DOHH2 (cell line): ENCODE data around the gene GFOD2.

Source experiments
- H3F3A ChIP-seq: fragments of 200-600 bp; sonication (generic), shearing (Covaris generic); 2 replicates; pipeline ENCODE4 v1.6.0; 2016; ENCODE audit warnings: antibody characterized with exemption, mild to moderate bottlenecking; ENCODE audit not compliant: control insufficient read depth, insufficient read depth
- H3K27ac ChIP-seq: fragments of 200-600 bp; sonication (generic); 2 replicates; pipeline ENCODE4 v1.5.1; 2014; ENCODE audit warnings: low read depth, mild to moderate bottlenecking, low read length, moderate library complexity
- H3K27me3 ChIP-seq: fragments of 200-600 bp; sonication (generic); 2 replicates; pipeline ENCODE4 v1.6.1; 2014; ENCODE audit warnings: mild to moderate bottlenecking, low read length, mixed read lengths; ENCODE audit not compliant: control insufficient read depth
- H3K36me3 ChIP-seq: fragments of 200-600 bp; sonication (generic); 2 replicates; pipeline ENCODE4 v1.6.1; 2014; ENCODE audit warnings: mild to moderate bottlenecking, low read length, moderate library complexity, mixed read lengths; ENCODE audit not compliant: control insufficient read depth
- H3K4me1 ChIP-seq: fragments of 200-600 bp; sonication (generic); 2 replicates; pipeline ENCODE4 v1.6.1; 2014; ENCODE audit warnings: mild to moderate bottlenecking, low read length, mixed read lengths; ENCODE audit not compliant: control insufficient read depth
- H3K4me2 ChIP-seq: fragments of 200-600 bp; sonication (generic); 2 replicates; pipeline ENCODE4 v1.6.0; 2014; ENCODE audit warnings: mild to moderate bottlenecking, low read length, moderate library complexity
- H3K4me3 ChIP-seq: fragments of 200-600 bp; sonication (generic); 2 replicates; pipeline ENCODE4 v1.5.1; 2014; ENCODE audit warnings: mild to moderate bottlenecking, low read length, mixed read lengths
- H3K79me2 ChIP-seq: fragments of 200-600 bp; sonication (generic); 2 replicates; pipeline ENCODE4 v1.6.1; 2014; ENCODE audit warnings: mild to moderate bottlenecking, low read length, mixed read lengths; ENCODE audit not compliant: control insufficient read depth
- H3K9me2 ChIP-seq: fragments of 200-600 bp; sonication (generic); replicated peaks from 2 replicates; pipeline ENCODE4 v1.6.1; 2014; ENCODE audit warnings: mild to moderate bottlenecking, low read length, mixed read lengths; ENCODE audit not compliant: control insufficient read depth
- H3K9me3 ChIP-seq: fragments of 200-600 bp; sonication (generic); 2 replicates; pipeline ENCODE4 v1.6.1; 2014; ENCODE audit warnings: antibody characterized with exemption, low read length, mixed read lengths; ENCODE audit not compliant: control insufficient read depth, insufficient read depth
- H4K20me1 ChIP-seq: fragments of 200-600 bp; sonication (generic); 2 replicates; pipeline ENCODE4 v1.6.0; 2014; ENCODE audit warnings: low read depth, mild to moderate bottlenecking, antibody characterized with exemption, low read length, moderate library complexity; ENCODE audit not compliant: control insufficient read depth, insufficient read depth
- CTCF ChIP-seq: fragments of 200-600 bp; sonication (generic); IDR thresholded peaks from one replicate; pipeline ENCODE4 v1.5.1; 2014; ENCODE audit warnings: antibody characterized with exemption, mild to moderate bottlenecking, low read depth, low read length; ENCODE audit not compliant: poor library complexity, severe bottlenecking
- EZH2phosphoT487 ChIP-seq: fragments of 200-600 bp; sonication (generic); IDR thresholded peaks from 2 replicates; pipeline ENCODE4 v1.6.1; 2017; ENCODE audit warnings: borderline replicate concordance, mild to moderate bottlenecking, antibody characterized with exemption, low read length, moderate library complexity, mixed read lengths

The GFOD2 gene

GRCh38 chr16:67676516-67676915 lies 42.6 kb downstream of the GFOD2 start:
- no peaks in the 10 kb centered on the region for H4K20me1 ChIP-seq
- no peak overlapping the region for H3K27ac ChIP-seq
- no peaks in the 10 kb centered on the region for H3F3A ChIP-seq
- H3K4me3 ChIP-seq, result no peak overlapping the region
- no peaks in the 10 kb centered on the region for H3K9me2 ChIP-seq
- no peaks in the 10 kb centered on the region for H3K79me2 ChIP-seq
- H3K4me1 ChIP-seq, result peaks cover 6% of the 10 kb centered on the region
- H3K36me3 ChIP-seq, result no peaks in the 10 kb centered on the region
- TF ChIP-seq EZH2phosphoT487, result no peak
- no peak for TF ChIP-seq CTCF
- no peak overlapping the region for H3K4me2 ChIP-seq
- H3K27me3 ChIP-seq, result no peaks in the 10 kb centered on the region
- no peaks in the 10 kb centered on the region for H3K9me3 ChIP-seq

GRCh38 chr16:67675999-67676398 lies 43.1 kb downstream of the GFOD2 start:
- Histone ChIP-seq H3K4me3 (no peak overlapping the region), H3K9me2 (no peaks in the 10 kb centered on the region), H3K4me2 (no peak overlapping the region), H3K27me3 (no peaks in the 10 kb centered on the region), H3K9me3 (no peaks in the 10 kb centered on the region), H4K20me1 (no peaks in the 10 kb centered on the region), H3K36me3 (no peaks in the 10 kb centered on the region), H3K79me2 (no peaks in the 10 kb centered on the region), H3K4me1 (peaks cover 6% of the 10 kb centered on the region), H3F3A (no peaks in the 10 kb centered on the region), H3K27ac (no peak overlapping the region)
- TF ChIP-seq CTCF (no peak), EZH2phosphoT487 (no peak)

- Histone ChIP-seq H3K9me3 (no peaks in the 10 kb centered on the region), H3F3A (no peaks in the 10 kb centered on the region), H3K36me3 (no peaks in the 10 kb centered on the region), H4K20me1 (no peaks in the 10 kb centered on the region), H3K27me3 (no peaks in the 10 kb centered on the region), H3K27ac (no peak overlapping the region), H3K9me2 (no peaks in the 10 kb centered on the region), H3K4me3 (no peak overlapping the region), H3K4me1 (peaks cover 6% of the 10 kb centered on the region), H3K4me2 (no peak overlapping the region), H3K79me2 (no peaks in the 10 kb centered on the region)
- no peak for TF ChIP-seq CTCF
- TF ChIP-seq EZH2phosphoT487, result no peak
These were observed 43.6 kb downstream of the GFOD2 start for GRCh38 chr16:67675579-67675935.
